ENCODE results near the gene ACTMAP. TPM values are rescaled to one million over a fixed set of nuclear protein-coding genes. Genes with fewer than 3 reads are reported as not detected.
A peak's percentile ranks its signal among the peaks of the same experiment; 100 is the strongest.

ACTMAP gene
- total RNA-seq, 5 donors from 2014 or later (not counting 1 experiment from before 2014, with no cell fraction given) = 4.7 to 8.3 (median 6.8) TPM

- Histone ChIP-seq H3K4me1 (ENCODE audit: control insufficient read depth in 1 of 2, extremely low read depth in 1 of 2, insufficient read depth in 2 of 2, low read length in 2 of 2) (peaks cover 9 to 26% of the 10 kb centered on the region in 2 experiments), H3K9me3 (no peaks in the 10 kb centered on the region), H3K27me3 (replicated peaks in 1 of 2; ENCODE audit: control insufficient read depth in 2 of 2, extremely low read depth in 1 of 2, insufficient read depth in 2 of 2, low read length in 1 of 2) (no peaks in the 10 kb centered on the region), H3K36me3 (ENCODE audit: control insufficient read depth in 2 of 2, extremely low read depth in 1 of 2, insufficient read depth in 1 of 2, low read length in 1 of 2) (peaks cover 0 to 7% of the 10 kb centered on the region in 2 donors), H3K4me3 (ENCODE audit: control insufficient read depth in 1 of 2, extremely low read depth in 1 of 2, low read length in 1 of 2) (peak overlapping the region; percentile 67 to 96), H3K27ac (ENCODE audit: low read length) (peak overlapping the region; percentile 86)
- 0% methylated on average over 7 of the region's 10 CpGs for WGBS (ENCODE audit: insufficient coverage)
- POLR2A ChIA-PET = interaction anchor here (0.5 to 2.5 kb wide), 10 partner anchors 18 to 486 kb away, joined by 3 to 23 read pairs (median 6); partner anchors contain the start of genes ACTMAP (in 1 of the 2), COQ8B (in 1 of the 2), EGLN2 (in 1 of the 2) and ITPKC (in 1 of the 2)
- Mint-ChIP-seq H3K9me3 (no peaks in the 10 kb centered on the region), H3K4me3 (peak overlapping the region; percentile 83 to 90 (median 88)), H3K4me1 (peaks cover 26 to 40% (median 38%) of the 10 kb centered on the region in 3 donors), H3K27ac (peak overlapping the region; percentile 96), H3K27me3 (no peaks in the 10 kb centered on the region), H3K36me3 (peaks cover 13% of the 10 kb centered on the region)
- DNase-seq = no peak
- CTCF ChIA-PET = interaction anchor here (0.5 to 3.3 kb wide), 20 partner anchors 12 to 1181 kb away, joined by 3 to 30 read pairs (median 3); partner anchors contain the start of genes ACTMAP (in 1 of the 2), C19orf47 (in 1 of the 2), COQ8B (in 1 of the 2) and EGLN2 (in 1 of the 2)
- no peak for ATAC-seq (replicated peaks in 1 of 4)
These were observed 27.3 kb upstream of the ACTMAP start for GRCh38 chr19:40777645-40777936.

GRCh38 chr19:40776932-40777644, 26.8 kb upstream of the ACTMAP start:
- peak overlapping the region; percentile 83 to 90 (median 88) for H3K4me3 Mint-ChIP-seq
- peak overlapping the region; percentile 86 for H3K27ac ChIP-seq (ENCODE audit: low read length)
- DNase-seq = peak; percentile 78 to 96 (median 90)
- ChIA-PET POLR2A (interaction anchor here (0.5 to 2.5 kb wide), 8 partner anchors 18 to 486 kb away, joined by 3 to 23 read pairs (median 6); partner anchors contain the start of genes EGLN2 (in 2 of the 2), ACTMAP (in 1 of the 2) and SNRPA (in 1 of the 2)), CTCF (interaction anchor here (0.5 to 3.3 kb wide), 18 partner anchors 11 to 640 kb away, joined by 3 to 30 read pairs (median 4); partner anchors contain the start of genes ACTMAP (in 1 of the 2), C19orf47 (in 1 of the 2), COQ8B (in 1 of the 2) and EGLN2 (in 1 of the 2))
- H3K27me3 ChIP-seq (replicated peaks in 1 of 2; ENCODE audit: control insufficient read depth in 2 of 2, extremely low read depth in 1 of 2, insufficient read depth in 2 of 2, low read length in 1 of 2) = no peaks in the 10 kb centered on the region
- H3K27me3 Mint-ChIP-seq = no peaks in the 10 kb centered on the region
- peaks cover 25 to 41% (median 38%) of the 10 kb centered on the region in 3 donors for H3K4me1 Mint-ChIP-seq
- no peaks in the 10 kb centered on the region for H3K9me3 ChIP-seq
- H3K4me3 ChIP-seq (ENCODE audit: control insufficient read depth in 1 of 2, extremely low read depth in 1 of 2, low read length in 1 of 2) = peak overlapping the region; percentile 67 to 96
- peak; percentile 69 to 76 (median 74) for ATAC-seq (replicated peaks in 1 of 4)
- no peaks in the 10 kb centered on the region for H3K9me3 Mint-ChIP-seq
- H3K36me3 Mint-ChIP-seq = peaks cover 9% of the 10 kb centered on the region
- H3K4me1 ChIP-seq (ENCODE audit: control insufficient read depth in 1 of 2, extremely low read depth in 1 of 2, insufficient read depth in 2 of 2, low read length in 2 of 2) = peaks cover 9 to 26% of the 10 kb centered on the region in 2 experiments
- H3K36me3 ChIP-seq (ENCODE audit: control insufficient read depth in 2 of 2, extremely low read depth in 1 of 2, insufficient read depth in 1 of 2, low read length in 1 of 2) = peaks cover 0 to 6% of the 10 kb centered on the region in 2 donors
- 3% methylated on average over 7 of the region's 13 CpGs for WGBS (ENCODE audit: insufficient coverage)
- peak overlapping the region; percentile 96 for H3K27ac Mint-ChIP-seq

DNA sequence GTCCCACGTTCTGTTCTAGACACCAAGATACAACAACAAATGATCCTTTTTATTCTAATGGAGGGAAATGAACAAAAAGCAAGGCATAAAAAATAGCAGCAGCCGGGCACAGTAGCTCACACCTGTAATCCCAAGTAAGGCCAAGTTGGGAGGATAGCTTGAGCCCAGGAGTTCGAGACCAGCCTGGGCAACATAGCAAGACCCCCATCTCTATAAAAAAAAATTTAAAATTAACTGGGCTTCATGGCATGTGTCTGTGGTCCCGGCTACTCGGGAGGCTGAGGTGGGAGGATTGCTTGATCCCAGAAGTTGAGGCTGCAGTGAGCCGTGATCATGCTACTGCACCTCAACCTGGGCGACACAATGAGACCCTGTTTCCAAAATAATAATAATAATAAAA, 26.1 kb upstream of the ACTMAP start:
- Histone ChIP-seq H3K4me1 (ENCODE audit: control insufficient read depth in 1 of 2, extremely low read depth in 1 of 2, insufficient read depth in 2 of 2, low read length in 2 of 2) (peaks cover 9 to 26% of the 10 kb centered on the region in 2 experiments), H3K27me3 (replicated peaks in 1 of 2; ENCODE audit: control insufficient read depth in 2 of 2, extremely low read depth in 1 of 2, insufficient read depth in 2 of 2, low read length in 1 of 2) (no peaks in the 10 kb centered on the region), H3K36me3 (ENCODE audit: control insufficient read depth in 2 of 2, extremely low read depth in 1 of 2, insufficient read depth in 1 of 2, low read length in 1 of 2) (peaks cover 0 to 5% of the 10 kb centered on the region in 2 donors), H3K9me3 (no peaks in the 10 kb centered on the region), H3K27ac (ENCODE audit: low read length) (peak overlapping the region; percentile 86), H3K4me3 (ENCODE audit: control insufficient read depth in 1 of 2, extremely low read depth in 1 of 2, low read length in 1 of 2) (no peak overlapping the region)
- H3K27ac Mint-ChIP-seq = peak overlapping the region; percentile 74 to 96
- H3K27me3 Mint-ChIP-seq = no peaks in the 10 kb centered on the region
- ATAC-seq (replicated peaks in 1 of 4) (no peak), DNase-seq (no peak)
- WGBS (ENCODE audit: insufficient coverage) = no CpG with 5 or more reads among the region's 7 CpGs
- CTCF ChIA-PET = interaction anchor here in 1 of 2 donors (1.4 to 2.6 kb wide), 3 partner anchors 43 to 113 kb away, joined by 3 to 11 read pairs (median 8); partner anchors contain the start of genes COQ8B and ITPKC
- peaks cover 23 to 37% (median 37%) of the 10 kb centered on the region in 3 donors for H3K4me1 Mint-ChIP-seq
- no peaks in the 10 kb centered on the region for H3K9me3 Mint-ChIP-seq
- peak overlapping the region in 1 of 3 donors; percentile 83 for H3K4me3 Mint-ChIP-seq
- POLR2A ChIA-PET = no interaction called here
- peaks cover 6% of the 10 kb centered on the region for H3K36me3 Mint-ChIP-seq

DNA sequence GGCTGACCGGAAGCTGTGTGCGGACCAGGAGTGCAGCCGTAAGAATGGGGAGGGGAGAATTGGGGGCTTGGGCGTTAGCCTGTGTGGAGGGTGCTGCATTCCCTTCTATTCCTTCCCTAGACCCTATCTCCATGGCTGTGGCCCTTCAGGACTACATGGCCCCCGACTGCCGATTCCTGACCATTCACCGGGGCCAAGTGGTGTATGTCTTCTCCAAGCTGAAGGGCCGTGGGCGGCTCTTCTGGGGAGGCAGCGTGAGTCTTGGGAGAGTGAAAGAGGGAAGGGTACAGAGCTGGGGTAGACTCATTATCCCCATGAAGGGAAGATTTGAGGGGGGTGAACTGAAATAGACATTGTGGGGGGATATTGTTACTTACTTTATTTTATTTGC, 25.4 kb upstream of the ACTMAP start:
- peak overlapping the region in 1 of 2 donors; percentile 52 for H3K27ac Mint-ChIP-seq
- 100% methylated on average over 2 of the region's 10 CpGs for WGBS (ENCODE audit: insufficient coverage)
- CTCF ChIA-PET = no interaction called here

GRCh38 chr19:40774916-40775631, 24.8 kb upstream of the ACTMAP start, which contains the start of gene MIA:
TSS of gene MIA (plus strand) at chr19:40775521. CDS start at chr19:40775543, 22 bp downstream.
- POLR2A ChIA-PET = no interaction called here

More for the DNA sequence above, 25.4 kb upstream of the ACTMAP start:
- H3K4me1 ChIP-seq (ENCODE audit: control insufficient read depth in 1 of 2, extremely low read depth in 1 of 2, insufficient read depth in 2 of 2, low read length in 2 of 2) = peaks cover 9 to 32% of the 10 kb centered on the region in 2 experiments
- Mint-ChIP-seq H3K4me1 (peaks cover 29 to 41% (median 41%) of the 10 kb centered on the region in 3 donors), H3K36me3 (peaks cover 8% of the 10 kb centered on the region), H3K27me3 (no peaks in the 10 kb centered on the region), H3K9me3 (peaks cover 0 to 3% (median 0%) of the 10 kb centered on the region in 3 donors), H3K4me3 (no peak overlapping the region)
- no peaks in the 10 kb centered on the region for H3K9me3 ChIP-seq
- H3K27ac ChIP-seq (ENCODE audit: low read length) = no peak overlapping the region
- H3K27me3 ChIP-seq (replicated peaks in 1 of 2; ENCODE audit: control insufficient read depth in 2 of 2, extremely low read depth in 1 of 2, insufficient read depth in 2 of 2, low read length in 1 of 2) = no peaks in the 10 kb centered on the region
- DNase-seq = no peak
- peaks cover 0 to 5% of the 10 kb centered on the region in 2 donors for H3K36me3 ChIP-seq (ENCODE audit: control insufficient read depth in 2 of 2, extremely low read depth in 1 of 2, insufficient read depth in 1 of 2, low read length in 1 of 2)
- POLR2A ChIA-PET = no interaction called here
- H3K4me3 ChIP-seq (ENCODE audit: control insufficient read depth in 1 of 2, extremely low read depth in 1 of 2, low read length in 1 of 2) = no peak overlapping the region
- ATAC-seq (replicated peaks in 1 of 4) = no peak

More at GRCh38 chr19:40774916-40775631, 24.8 kb upstream of the ACTMAP start, which contains the start of gene MIA:
- no peak within 1 kb of the TSS for H3K27ac ChIP-seq (ENCODE audit: low read length)
- ATAC-seq (replicated peaks in 1 of 4) = no peak
- CTCF ChIA-PET = interaction anchor here in 1 of 2 donors (1.1 kb wide), 1 partner anchor 32 kb away, joined by 4 read pairs; no protein-coding TSS in a partner anchor
- no peak within 1 kb of the TSS for H3K4me3 Mint-ChIP-seq
- peak within 1 kb of the TSS; percentile 28 to 74 for H3K27ac Mint-ChIP-seq
- H3K9me3 ChIP-seq = no peaks in the 10 kb centered on the region
- no peak within 1 kb of the TSS for H3K4me3 ChIP-seq (ENCODE audit: control insufficient read depth in 1 of 2, extremely low read depth in 1 of 2, low read length in 1 of 2)
- H3K27me3 ChIP-seq (replicated peaks in 1 of 2; ENCODE audit: control insufficient read depth in 2 of 2, extremely low read depth in 1 of 2, insufficient read depth in 2 of 2, low read length in 1 of 2) = no peaks in the 10 kb centered on the region
- peaks cover 0 to 3% (median 0%) of the 10 kb centered on the region in 3 donors for H3K9me3 Mint-ChIP-seq
- peaks cover 10% of the 10 kb centered on the region for H3K36me3 Mint-ChIP-seq
- no peak for DNase-seq
- peaks cover 0 to 3% of the 10 kb centered on the region in 2 donors for H3K36me3 ChIP-seq (ENCODE audit: control insufficient read depth in 2 of 2, extremely low read depth in 1 of 2, insufficient read depth in 1 of 2, low read length in 1 of 2)
- WGBS (ENCODE audit: insufficient coverage) = no CpG with 5 or more reads among the region's 9 CpGs
- H3K27me3 Mint-ChIP-seq = no peaks in the 10 kb centered on the region
- peaks cover 32 to 39% (median 39%) of the 10 kb centered on the region in 3 donors for H3K4me1 Mint-ChIP-seq
- peaks cover 9 to 35% of the 10 kb centered on the region in 2 experiments for H3K4me1 ChIP-seq (ENCODE audit: control insufficient read depth in 1 of 2, extremely low read depth in 1 of 2, insufficient read depth in 2 of 2, low read length in 2 of 2)

All from T-cell (primary cell).